Measurements from ENCODE around the gene ELAPOR1.

The ELAPOR1 gene

GRCh38 chr1:109089242-109090015, 24.5 kb upstream of the ELAPOR1 start:
- peak overlapping the region; percentile 89 for H3K4me3 ChIP-seq (ENCODE audit: low read depth, low read length)
- DNase-seq (ENCODE audit: low read depth): no peak
- peak; percentile 41 for TF ChIP-seq CTCF (IDR thresholded peaks at IDR 0.05; ENCODE audit: insufficient read depth, low read depth, low read length, missing control alignments)

GRCh38 chr1:109090196-109091077, 23.5 kb upstream of the ELAPOR1 start, which contains the start of gene TMEM167B:
Gene TMEM167B (plus strand): TSS chr1:109090764. CDS start chr1:109090873, 109 bp downstream.
- peak; percentile 95 for DNase-seq (ENCODE audit: low read depth)
- TF ChIP-seq CTCF (IDR thresholded peaks at IDR 0.05; ENCODE audit: insufficient read depth, low read depth, low read length, missing control alignments): no peak
- H3K4me3 ChIP-seq (ENCODE audit: low read depth, low read length): peak within 1 kb of the TSS; percentile 89

GRCh38 chr1:109091078-109091838, 22.7 kb upstream of the ELAPOR1 start:
- peak; percentile 53 for DNase-seq (ENCODE audit: low read depth)
- no peak for TF ChIP-seq CTCF (IDR thresholded peaks at IDR 0.05; ENCODE audit: insufficient read depth, low read depth, low read length, missing control alignments)
- peak overlapping the region; percentile 89 for H3K4me3 ChIP-seq (ENCODE audit: low read depth, low read length)

- no peak for TF ChIP-seq CTCF (IDR thresholded peaks at IDR 0.05; ENCODE audit: insufficient read depth, low read depth, low read length, missing control alignments)
- no peak for DNase-seq (ENCODE audit: low read depth)
- H3K4me3 ChIP-seq (ENCODE audit: low read depth, low read length): peak overlapping the region; percentile 89
Measured at GRCh38 chr1:109091839-109092193, 22.1 kb upstream of the ELAPOR1 start.

- DNase-seq (ENCODE audit: low read depth): no peak
- H3K4me3 ChIP-seq (ENCODE audit: low read depth, low read length): no peak overlapping the region
- no peak for TF ChIP-seq CTCF (IDR thresholded peaks at IDR 0.05; ENCODE audit: insufficient read depth, low read depth, low read length, missing control alignments)
Measured at GRCh38 chr1:109094377-109094803, 19.5 kb upstream of the ELAPOR1 start.

- no peak for DNase-seq (ENCODE audit: low read depth)
- TF ChIP-seq CTCF (IDR thresholded peaks at IDR 0.05; ENCODE audit: insufficient read depth, low read depth, low read length, missing control alignments): no peak
- no peak overlapping the region for H3K4me3 ChIP-seq (ENCODE audit: low read depth, low read length)
Measured at GRCh38 chr1:109094871-109095270, 19.0 kb upstream of the ELAPOR1 start.
